Measurements from ENCODE around the gene NCS1. TPM values are rescaled to one million over a fixed set of nuclear protein-coding genes. Genes with fewer than 3 reads are reported as not detected.
"Not testable (repeated sequence)": the region's sequence is repeated elsewhere in the genome, so short reads cannot be mapped to it uniquely, and the experiment has no call there.

Gene NCS1
- total RNA-seq, 1 experiment from 2014 or later, result 27.8 TPM

GRCh38 chr9:130275156-130275555 lies 103.0 kb downstream of the NCS1 start:
- Mint-ChIP-seq H3K4me3 (ENCODE audit: unreplicated experiment) (no peak overlapping the region), H3K4me1 (ENCODE audit: insufficient read depth, unreplicated experiment) (no peaks in the 10 kb centered on the region), H3K9me3 (ENCODE audit: unreplicated experiment) (no peaks in the 10 kb centered on the region), H3K27ac (ENCODE audit: low read depth, unreplicated experiment) (no peak overlapping the region), H3K27me3 (ENCODE audit: insufficient read depth, unreplicated experiment) (peaks cover 24% of the 10 kb centered on the region), H3K36me3 (ENCODE audit: insufficient read depth, unreplicated experiment) (peaks cover 5% of the 10 kb centered on the region)
- ChIA-PET POLR2A (interaction anchor here (1.1 kb wide), 1 partner anchor 17 kb away, joined by 3 read pairs; no protein-coding TSS in a partner anchor), CTCF (no interaction called here)
- no peak for DNase-seq (ENCODE audit: unreplicated experiment)
- BruUV-seq (replicated peaks), result no TSS peak
- intact Hi-C loops (cut with micrococcal nuclease), result no loop called here
- TF ChIP-seq, protein P1, sequence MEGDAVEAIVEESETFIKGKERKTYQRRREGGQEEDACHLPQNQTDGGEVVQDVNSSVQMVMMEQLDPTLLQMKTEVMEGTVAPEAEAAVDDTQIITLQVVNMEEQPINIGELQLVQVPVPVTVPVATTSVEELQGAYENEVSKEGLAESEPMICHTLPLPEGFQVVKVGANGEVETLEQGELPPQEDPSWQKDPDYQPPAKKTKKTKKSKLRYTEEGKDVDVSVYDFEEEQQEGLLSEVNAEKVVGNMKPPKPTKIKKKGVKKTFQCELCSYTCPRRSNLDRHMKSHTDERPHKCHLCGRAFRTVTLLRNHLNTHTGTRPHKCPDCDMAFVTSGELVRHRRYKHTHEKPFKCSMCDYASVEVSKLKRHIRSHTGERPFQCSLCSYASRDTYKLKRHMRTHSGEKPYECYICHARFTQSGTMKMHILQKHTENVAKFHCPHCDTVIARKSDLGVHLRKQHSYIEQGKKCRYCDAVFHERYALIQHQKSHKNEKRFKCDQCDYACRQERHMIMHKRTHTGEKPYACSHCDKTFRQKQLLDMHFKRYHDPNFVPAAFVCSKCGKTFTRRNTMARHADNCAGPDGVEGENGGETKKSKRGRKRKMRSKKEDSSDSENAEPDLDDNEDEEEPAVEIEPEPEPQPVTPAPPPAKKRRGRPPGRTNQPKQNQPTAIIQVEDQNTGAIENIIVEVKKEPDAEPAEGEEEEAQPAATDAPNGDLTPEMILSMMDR (IDR thresholded peaks at IDR 0.05; ENCODE audit: unreplicated experiment), result no peak

DNA sequence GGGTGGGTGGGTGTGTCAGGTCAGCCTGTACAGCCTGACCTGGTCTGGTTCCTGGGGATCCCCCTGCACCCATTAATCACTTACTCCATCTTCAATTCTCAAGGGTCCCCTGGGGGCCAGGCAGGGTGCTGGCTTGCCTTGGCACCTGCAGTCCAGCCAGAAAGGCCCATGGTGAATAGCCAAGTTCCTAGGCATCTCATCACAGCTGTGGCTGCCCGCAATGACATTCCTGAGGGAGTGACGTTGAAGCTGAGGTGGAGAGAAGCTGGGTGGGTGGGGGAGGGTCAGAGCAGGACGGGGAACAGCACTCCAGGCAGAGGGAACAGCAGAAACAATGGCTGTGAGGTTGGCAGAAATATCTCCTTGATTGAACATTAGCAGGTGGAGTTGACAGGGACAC lies 103.9 kb downstream of the NCS1 start:
- intact Hi-C loops (cut with micrococcal nuclease), result no loop called here
- Mint-ChIP-seq H3K27ac (ENCODE audit: low read depth, unreplicated experiment) (no peak overlapping the region), H3K36me3 (ENCODE audit: insufficient read depth, unreplicated experiment) (peaks cover 5% of the 10 kb centered on the region), H3K4me1 (ENCODE audit: insufficient read depth, unreplicated experiment) (no peaks in the 10 kb centered on the region), H3K27me3 (ENCODE audit: insufficient read depth, unreplicated experiment) (peaks cover 20% of the 10 kb centered on the region), H3K4me3 (ENCODE audit: unreplicated experiment) (no peak overlapping the region), H3K9me3 (ENCODE audit: unreplicated experiment) (no peaks in the 10 kb centered on the region)
- no TSS peak for BruUV-seq (replicated peaks)
- CTCF ChIA-PET, result no interaction called here
- DNase-seq (ENCODE audit: unreplicated experiment), result peak; percentile 21
- TF ChIP-seq, protein P1 (IDR thresholded peaks at IDR 0.05; ENCODE audit: unreplicated experiment), result no peak
- POLR2A ChIA-PET, result no interaction called here

DNA sequence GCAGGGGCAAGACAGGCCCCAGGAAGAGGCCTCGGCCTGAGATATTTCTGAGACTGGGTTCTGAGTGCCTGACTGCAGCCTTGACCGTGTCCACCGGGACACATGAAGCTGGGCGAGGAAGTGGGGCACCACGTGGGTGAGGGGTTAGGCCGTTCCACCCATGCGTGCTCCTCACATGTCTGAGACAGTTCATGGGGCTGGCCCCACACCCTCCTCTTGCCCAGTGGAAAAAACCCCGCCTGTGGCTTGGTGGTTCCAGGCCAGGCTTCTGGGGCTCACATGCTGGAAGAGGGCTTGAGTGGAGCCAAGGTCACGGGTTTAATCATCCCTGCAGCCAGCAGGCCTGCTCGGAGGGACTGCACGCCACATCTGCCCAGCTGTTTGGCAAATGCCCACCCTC lies 104.8 kb downstream of the NCS1 start:
- intact Hi-C loops (cut with micrococcal nuclease), result no loop called here
- ChIA-PET CTCF (no interaction called here), POLR2A (no interaction called here)
- Mint-ChIP-seq H3K27me3 (ENCODE audit: insufficient read depth, unreplicated experiment) (peaks cover 25% of the 10 kb centered on the region), H3K9me3 (ENCODE audit: unreplicated experiment) (no peaks in the 10 kb centered on the region), H3K27ac (ENCODE audit: low read depth, unreplicated experiment) (no peak overlapping the region), H3K4me1 (ENCODE audit: insufficient read depth, unreplicated experiment) (peaks cover under 1% of the 10 kb centered on the region), H3K4me3 (ENCODE audit: unreplicated experiment) (no peak overlapping the region), H3K36me3 (ENCODE audit: insufficient read depth, unreplicated experiment) (peaks cover 5% of the 10 kb centered on the region)
- no TSS peak for BruUV-seq (replicated peaks)
- TF ChIP-seq, protein P1 (IDR thresholded peaks at IDR 0.05; ENCODE audit: unreplicated experiment), result no peak
- DNase-seq (ENCODE audit: unreplicated experiment), result no peak

GRCh38 chr9:130277525-130277924 lies 105.3 kb downstream of the NCS1 start:
- DNase-seq (ENCODE audit: unreplicated experiment); H3K4me3 Mint-ChIP-seq (ENCODE audit: unreplicated experiment); POLR2A ChIA-PET; BruUV-seq (replicated peaks); H3K4me1 Mint-ChIP-seq (ENCODE audit: insufficient read depth, unreplicated experiment); CTCF ChIA-PET; H3K27ac Mint-ChIP-seq (ENCODE audit: low read depth, unreplicated experiment); H3K36me3 Mint-ChIP-seq (ENCODE audit: insufficient read depth, unreplicated experiment); H3K9me3 Mint-ChIP-seq (ENCODE audit: unreplicated experiment); intact Hi-C loops (cut with micrococcal nuclease): not testable (repeated sequence)
- peaks cover 31% of the 10 kb centered on the region for H3K27me3 Mint-ChIP-seq (ENCODE audit: insufficient read depth, unreplicated experiment)
